K562 (cell line): Measurements from ENCODE around the gene PHKG2. TPM values are rescaled to one million over a fixed set of nuclear protein-coding genes. Genes with fewer than 3 reads are reported as not detected.

Experiments
- ATAC-seq: fragments of 200-7000 bp; cut with Tn5 transposase; 3 replicates; pipeline ENCODE4 v1.9.1; 2020; ENCODE audit warnings: moderate library complexity
- Bru-seq: library from RNA; stranded (reverse); fragments of 400-500 nt; gene quantifications from one replicate; lab custom pipeline; 2021; lab: Mats Ljungman, UMichigan
- BruChase-seq, 2 experiments: library from RNA; stranded (reverse); fragments of 400-500 nt; gene quantifications; one replicate each; lab custom pipeline; 2021; lab: Mats Ljungman, UMichigan
- BruUV-seq: library from RNA; stranded (reverse); fragments of 400-500 nt; replicated peaks from 2 replicates; lab custom pipeline; 2021; lab: Mats Ljungman, UMichigan
- CTCF ChIA-PET: fragments of 300-600 bp; formaldehyde crosslinking; extraction: SDS; loops from one replicate; lab custom pipeline; 2021; ENCODE audit warnings: low intra/inter-chr PET ratio; lab: Yijun Ruan, JAX
- POLR2A ChIA-PET: fragments of 300-600, 350-650 bp; sonication (Branson Sonifier 250); formaldehyde crosslinking; extraction: SDS; loops from one replicate; lab custom pipeline; 2021; ENCODE audit warnings: antibody characterized with exemption, inconsistent platforms; lab: Yijun Ruan, JAX
- DNase-seq, 4 experiments: peaks; one replicate each; pipeline versions ENCODE4 v3.0.0 to v3.0.0-alpha.2; 2011 to 2018; ENCODE audit warnings: low spot score in 3 of 4, mixed read lengths in 3 of 4; ENCODE audit errors: extremely low read depth in 1 of 4
- FAIRE-seq: peaks from 2 replicates; lab custom pipeline; 2011; peaks lifted over from hg19 to GRCh38; lab: Jason Lieb, UNC
- H2AFZ ChIP-seq: 2 replicates; pipeline ENCODE4 v1.6.0; 2011; ENCODE audit warnings: low read depth, low read length, control low read depth, inconsistent platforms
- H3K27ac ChIP-seq: fragments of 200-600 bp; 3 replicates; pipeline ENCODE4 v1.8.0; 2011; ENCODE audit warnings: low read depth, mild to moderate bottlenecking, control low read depth, inconsistent platforms, low read length, moderate library complexity, mixed read lengths; ENCODE audit errors: extremely low read depth
- H3K27me3 ChIP-seq, 2 experiments: fragments of 300-600 bp in 1 of 2; 2 replicates in 1 of 2; 3 replicates in 1 of 2; pipeline versions ENCODE4 v1.6.0 to v1.8.0; 2011; ENCODE audit warnings: inconsistent platforms in 2 of 2, low read length in 2 of 2, mild to moderate bottlenecking in 1 of 2, mixed read lengths in 1 of 2, moderate library complexity in 1 of 2; ENCODE audit not compliant: control insufficient read depth in 2 of 2, insufficient read depth in 2 of 2
- H3K36me3 ChIP-seq: fragments of 300-600 bp; 3 replicates; pipeline ENCODE4 v1.8.0; 2011; ENCODE audit warnings: mild to moderate bottlenecking, low read length, inconsistent platforms; ENCODE audit not compliant: control insufficient read depth, insufficient read depth
- H3K4me1 ChIP-seq, 2 experiments: fragments of 200-600 bp in 1 of 2; replicated peaks in 1 of 2; 2 replicates in 1 of 2; 3 replicates in 1 of 2; pipeline versions ENCODE4 v1.5.1 to v1.8.0; 2011; ENCODE audit warnings: inconsistent platforms in 2 of 2, low read length in 2 of 2, mild to moderate bottlenecking in 1 of 2, mixed read lengths in 1 of 2, moderate library complexity in 1 of 2; ENCODE audit not compliant: control insufficient read depth in 2 of 2, insufficient read depth in 2 of 2
- H3K4me2 ChIP-seq: 2 replicates; pipeline ENCODE4 v1.6.1; 2011; ENCODE audit warnings: low read length, control low read depth, inconsistent platforms, mixed read lengths; ENCODE audit not compliant: insufficient read depth
- H3K4me3 ChIP-seq: fragments of 200-600 bp; sonication (generic), shearing (Covaris generic); 2 replicates; pipeline ENCODE4 v1.5.1; 2016; ENCODE audit warnings: control low read depth, inconsistent platforms
- H3K79me2 ChIP-seq: fragments of 200-600 bp; 3 replicates; pipeline ENCODE4 v1.8.0; 2011; ENCODE audit warnings: low read length, inconsistent platforms; ENCODE audit not compliant: control insufficient read depth, insufficient read depth
- H3K9ac ChIP-seq, 2 experiments: 2 replicates each; pipeline versions ENCODE4 v1.6.0 to v1.6.1; 2011; ENCODE audit warnings: low read depth in 2 of 2, low read length in 2 of 2, control low read depth in 1 of 2, inconsistent platforms in 1 of 2, mild to moderate bottlenecking in 1 of 2, mixed read lengths in 1 of 2; ENCODE audit not compliant: insufficient read depth in 1 of 2
- H3K9me1 ChIP-seq: one replicate; pipeline ENCODE4 v1.6.0; 2011; ENCODE audit warnings: inconsistent platforms, mild to moderate bottlenecking, low read length, moderate library complexity; ENCODE audit not compliant: control insufficient read depth, insufficient read depth
- H3K9me3 ChIP-seq: replicated peaks from 2 replicates; pipeline ENCODE4 v1.5.1; 2011; ENCODE audit warnings: low read depth, low read length, inconsistent platforms; ENCODE audit not compliant: control insufficient read depth, insufficient read depth
- H4K20me1 ChIP-seq: replicated peaks from 2 replicates; pipeline ENCODE4 v1.6.1; 2011; ENCODE audit warnings: low read length, inconsistent platforms, mixed read lengths; ENCODE audit not compliant: control insufficient read depth, insufficient read depth
- CGGBP1 ChIP-seq: fragments of 250-450 bp; sonication (Bioruptor Pico); IDR thresholded peaks from 2 replicates; pipeline ENCODE4 v1.9.0; 2021; ENCODE audit warnings: mild to moderate bottlenecking
- HNRNPLL ChIP-seq: fragments of 200-400 bp; formaldehyde crosslinking; IDR thresholded peaks from 2 replicates; pipeline ENCODE4 v1.6.1; 2017; ENCODE audit warnings: low read length, low read depth, mild to moderate bottlenecking; ENCODE audit not compliant: poor library complexity, severe bottlenecking
- OTX1 ChIP-seq: fragments of 450-650 bp; formaldehyde crosslinking; IDR thresholded peaks from 2 replicates; pipeline ENCODE4 v1.4.0; 2022; ENCODE audit warnings: mild to moderate bottlenecking
- ZNF143 ChIP-seq: sonication (generic); formaldehyde crosslinking; IDR thresholded peaks from 2 replicates; pipeline ENCODE4 v1.9.0; 2022; ENCODE audit warnings: mild to moderate bottlenecking, missing genetic modification reagents
- WGBS: fragments of 100-300 bp; shearing (Covaris generic); methylation state at CpG from one replicate; pipeline ENCODE4 v1.1.6; 2016; ENCODE audit warnings: low coverage, mixed read lengths; ENCODE audit not compliant: insufficient coverage; ENCODE audit errors: missing lambda C conversion rate; 5-methylcytosine and 5-hydroxymethylcytosine counted together
- in situ Hi-C: fragments of 300-500 bp; cut with MboI; formaldehyde crosslinking; loops from 4 replicates; pipeline ENCODE4 v1.15.0; 2018; ENCODE audit warnings: inconsistent platforms, mixed read lengths
- intact Hi-C: fragments of 100-400 bp; cut with micrococcal nuclease; formaldehyde crosslinking; loops from 2 replicates; pipeline ENCODE4 v1.14.2; 2022
- long read RNA-seq, 3 experiments: library from polyadenylated mRNA in 2 of 3; library from RNA in 1 of 3; unstranded in 2 of 3; stranded (forward) in 1 of 3; transcript quantifications; one replicate each; pipeline ENCODE4 v2.0.0, GENCODE V29; 2019 to 2022
- polyA minus RNA-seq, 3 experiments: library from RNA; depleted of rRNA, polyadenylated mRNA; stranded (reverse); fragments of >200 nt; gene quantifications; 2 replicates each; pipeline ENCODE4 v1.2.3, GENCODE V29; 2011
- polyA plus RNA-seq, 8 experiments: library from polyadenylated mRNA; depleted of rRNA in 4 of 8; stranded (reverse) in 5 of 8; unstranded in 3 of 8; fragments of >200 nt; fragmentation: Nextera tagmentation in 2 of 8; fragmentation: Illumina TruSeq in 1 of 8; extraction: Ambion mirVana in 2 of 8; extraction: Trizol in 1 of 8; gene quantifications; 2 replicates each; pipeline versions ENCODE4 v1.2.1 to v1.2.3, GENCODE V29; 2011 to 2014; ENCODE audit warnings: inconsistent platforms in 1 of 8, missing spikeins in 1 of 8
- total RNA-seq, 7 experiments: library from RNA; depleted of rRNA in 6 of 7; stranded (reverse); fragments of >200 nt in 6 of 7; fragmentation: Illumina TruSeq in 2 of 7; extraction: Trizol in 2 of 7; gene quantifications; 2 replicates each; pipeline versions ENCODE4 v1.2.1 to v1.2.3, GENCODE V29; 2011 to 2021; ENCODE audit warnings: low replicate concordance in 1 of 7
- TF ChIP-seq, protein P1 (sequence below), 2 experiments: fragments of 450-650 bp; formaldehyde crosslinking in 1 of 2; IDR thresholded peaks; 2 replicates each; pipeline versions ENCODE4 v1.4.0 to v1.6.1; 2014 to 2020; ENCODE audit warnings: mild to moderate bottlenecking in 2 of 2, borderline replicate concordance in 1 of 2, low read depth in 1 of 2

The PHKG2 gene
- total RNA-seq (2011; cell fraction: chromatin; rRNA removed; ENCODE audit: low replicate concordance), result 128 and 290 TPM in 2 replicates
- total RNA-seq (2011; cell fraction: nucleolus; rRNA removed), result 161 and 163 TPM in 2 replicates
- 157 and 194 TPM in 2 replicates for total RNA-seq (2011; cell fraction: nucleoplasm; rRNA removed)
- 30.7 and 45.9 TPM in 2 replicates for total RNA-seq (2014; rRNA removed)
- 18.3 and 21.2 TPM in 2 replicates for total RNA-seq (2014; rRNA removed; fragmentation: Illumina TruSeq; extraction: Trizol)
- total RNA-seq (2015; rRNA removed; fragmentation: Illumina TruSeq; extraction: Trizol), result 23.9 and 25.2 TPM in 2 replicates
- total RNA-seq (2021), result 39.7 and 40.7 TPM in 2 replicates
- polyA plus RNA-seq (2011; rRNA removed), result 44.1 and 54.4 TPM in 2 replicates
- polyA plus RNA-seq (2011; cell fraction: cytosol; rRNA removed), result 44.6 and 56.8 TPM in 2 replicates
- 182 and 233 TPM in 2 replicates for polyA plus RNA-seq (2011; cell fraction: nucleus; rRNA removed)
- 30.6 and 41.6 TPM in 2 replicates for polyA plus RNA-seq (2012)
- polyA plus RNA-seq (2014; fragmentation: Illumina TruSeq; extraction: Trizol), result 39.2 and 41.0 TPM in 2 replicates
- 10 to 100 TPM in 1 of 2 experiments, 1 to 10 TPM in 1; 5.8 to 14.1 TPM for polyA plus RNA-seq (2014; fragmentation: Nextera tagmentation; extraction: Ambion mirVana)
- 50.4 and 54.2 TPM in 2 replicates for polyA plus RNA-seq (2014; rRNA removed)
- polyA minus RNA-seq (2011; rRNA and poly(A)+ RNA removed), result 19.6 and 26.2 TPM in 2 replicates
- 14.9 and 17.4 TPM in 2 replicates for polyA minus RNA-seq (2011; cell fraction: cytosol; rRNA and poly(A)+ RNA removed)
- polyA minus RNA-seq (2011; cell fraction: nucleus; rRNA and poly(A)+ RNA removed), result 36.2 and 39.6 TPM in 2 replicates
- percentile 72 among the genes with signal in this experiment for Bru-seq, nascent RNA
- percentile 77 among the genes with signal in this experiment for BruChase-seq, experiment 1, labeled RNA remaining after a 2-hour chase
- percentile 83 among the genes with signal in this experiment for BruChase-seq, experiment 2, labeled RNA remaining after a 6-hour chase
- long read RNA-seq, experiment 1, full-length matches to known transcripts, result 23 of 56 reads
- long read RNA-seq, experiment 1, partial matches to known transcripts, result 19 of 56 reads
- long read RNA-seq, experiment 1, other reads (novel, unspliced or antisense), result 14 of 56 reads
- long read RNA-seq, experiment 2, full-length matches to known transcripts, result 30 of 56 reads
- long read RNA-seq, experiment 2, partial matches to known transcripts, result 12 of 56 reads
- long read RNA-seq, experiment 2, other reads (novel, unspliced or antisense), result 14 of 56 reads
- long read RNA-seq, experiment 3, full-length matches to known transcripts, result 28 of 37 reads
- long read RNA-seq, experiment 3, partial matches to known transcripts, result 3 of 37 reads
- long read RNA-seq, experiment 3, other reads (novel, unspliced or antisense), result 6 of 37 reads

DNA sequence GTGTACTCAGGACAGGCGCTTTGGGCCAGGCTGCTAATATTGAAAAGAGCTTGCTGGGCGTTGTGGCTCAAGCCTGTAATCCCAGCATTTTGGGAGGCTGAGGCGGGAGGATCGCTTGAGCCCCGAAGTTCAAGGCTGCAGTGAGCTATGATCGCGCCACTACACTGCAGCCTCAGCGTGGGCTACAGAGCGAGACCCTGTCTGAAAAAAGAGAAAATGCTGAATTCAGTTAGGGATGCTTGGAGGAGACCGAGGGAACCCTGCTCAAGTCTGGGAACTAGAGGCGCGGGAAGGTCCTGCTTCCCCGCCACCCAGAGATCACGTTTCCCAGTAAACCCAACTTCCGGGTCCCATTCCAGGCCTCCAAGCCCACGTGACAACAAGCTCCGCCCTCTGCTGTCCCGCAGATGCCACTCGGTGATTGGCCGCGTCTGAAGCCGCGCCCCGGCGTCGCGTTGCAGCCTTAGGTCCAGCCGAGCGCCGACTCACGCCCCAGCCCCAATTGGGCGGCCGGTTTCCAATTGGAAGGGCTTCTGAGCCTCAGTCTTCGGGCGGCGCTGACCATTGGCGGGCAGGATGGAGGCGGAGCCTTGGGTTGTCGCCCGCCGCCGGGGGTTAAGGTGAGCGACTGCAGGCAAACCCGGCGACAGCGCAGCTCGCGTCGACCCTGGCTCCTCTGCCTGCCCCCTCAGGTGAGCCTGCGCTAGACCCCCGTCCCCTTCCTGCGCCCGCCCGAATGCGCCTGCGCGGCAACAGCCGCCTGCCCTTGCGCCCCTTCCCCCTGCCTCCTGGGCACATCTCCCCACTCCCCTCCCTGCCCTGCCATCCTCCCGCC, at the start of gene PHKG2:
TSS of gene PHKG2 (plus strand) at position 627 of the 835 bp plus-strand sequence. CDS start 396 bp downstream, outside the sequence.
- Histone ChIP-seq H3K4me3 (peak within 1 kb of the TSS; percentile 68), H4K20me1 (no peaks in the 10 kb centered on the region), H3K9me1 (no peaks in the 10 kb centered on the region), H3K9me3 (no peaks in the 10 kb centered on the region), H3K4me1 (peaks cover 8 to 17% of the 10 kb centered on the region in 2 experiments; a peak in 4 of 5 replicates), H3K4me2 (peak within 1 kb of the TSS; percentile 84), H3K36me3 (peaks cover 57% of the 10 kb centered on the region), H3K27me3 (no peaks in the 10 kb centered on the region), H2AFZ (peak within 1 kb of the TSS; percentile 92), H3K79me2 (peaks cover 27% of the 10 kb centered on the region), H3K27ac (peak within 1 kb of the TSS; percentile 87), H3K9ac (peak within 1 kb of the TSS; percentile 79 to 96)
- POLR2A ChIA-PET, result interaction anchor here (0.6 to 2.3 kb wide), 23 partner anchors 9 to 515 kb away, joined by 3 to 24 read pairs (median 5); no protein-coding TSS in a partner anchor
- TSS peak; percentile 96 for BruUV-seq
- 5% methylated on average over 38 of the region's 60 CpGs for WGBS
- intact Hi-C loops (loop anchor here (2.0 kb wide), 1 partner anchor 15 kb away; the partner anchor contains the start of genes CFAP119 and RNF40), in situ Hi-C loops (no loop called here)
- CTCF ChIA-PET, result no interaction called here
- ATAC-seq, result peak; percentile 100
- FAIRE-seq, result peak; percentile 100
- DNase-seq, result peak; percentile 93 to 100 (median 95)
- TF ChIP-seq, protein P1, sequence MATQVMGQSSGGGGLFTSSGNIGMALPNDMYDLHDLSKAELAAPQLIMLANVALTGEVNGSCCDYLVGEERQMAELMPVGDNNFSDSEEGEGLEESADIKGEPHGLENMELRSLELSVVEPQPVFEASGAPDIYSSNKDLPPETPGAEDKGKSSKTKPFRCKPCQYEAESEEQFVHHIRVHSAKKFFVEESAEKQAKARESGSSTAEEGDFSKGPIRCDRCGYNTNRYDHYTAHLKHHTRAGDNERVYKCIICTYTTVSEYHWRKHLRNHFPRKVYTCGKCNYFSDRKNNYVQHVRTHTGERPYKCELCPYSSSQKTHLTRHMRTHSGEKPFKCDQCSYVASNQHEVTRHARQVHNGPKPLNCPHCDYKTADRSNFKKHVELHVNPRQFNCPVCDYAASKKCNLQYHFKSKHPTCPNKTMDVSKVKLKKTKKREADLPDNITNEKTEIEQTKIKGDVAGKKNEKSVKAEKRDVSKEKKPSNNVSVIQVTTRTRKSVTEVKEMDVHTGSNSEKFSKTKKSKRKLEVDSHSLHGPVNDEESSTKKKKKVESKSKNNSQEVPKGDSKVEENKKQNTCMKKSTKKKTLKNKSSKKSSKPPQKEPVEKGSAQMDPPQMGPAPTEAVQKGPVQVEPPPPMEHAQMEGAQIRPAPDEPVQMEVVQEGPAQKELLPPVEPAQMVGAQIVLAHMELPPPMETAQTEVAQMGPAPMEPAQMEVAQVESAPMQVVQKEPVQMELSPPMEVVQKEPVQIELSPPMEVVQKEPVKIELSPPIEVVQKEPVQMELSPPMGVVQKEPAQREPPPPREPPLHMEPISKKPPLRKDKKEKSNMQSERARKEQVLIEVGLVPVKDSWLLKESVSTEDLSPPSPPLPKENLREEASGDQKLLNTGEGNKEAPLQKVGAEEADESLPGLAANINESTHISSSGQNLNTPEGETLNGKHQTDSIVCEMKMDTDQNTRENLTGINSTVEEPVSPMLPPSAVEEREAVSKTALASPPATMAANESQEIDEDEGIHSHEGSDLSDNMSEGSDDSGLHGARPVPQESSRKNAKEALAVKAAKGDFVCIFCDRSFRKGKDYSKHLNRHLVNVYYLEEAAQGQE (IDR thresholded peaks at IDR 0.05; ENCODE audit: borderline replicate concordance), result peak; percentile 83
- TF ChIP-seq, protein P1 (CRISPR knock-in tag; IDR thresholded peaks at IDR 0.05; ENCODE audit: low read depth), result no peak
- TF ChIP-seq ZNF143 (CRISPR knock-in tag), result no peak
- 0 out of 2 replicates have a peak, but pooled peaks have one; percentile 56 for TF ChIP-seq CGGBP1 (CRISPR knock-in tag)
- peak; percentile 50 for TF ChIP-seq HNRNPLL
- TF ChIP-seq OTX1 (CRISPR knock-in tag), result peak; percentile 79; the same call in 1 of the 2 replicates
